NCI-H510A treated with DMSO at 0.1 percent for 48 hours (cell line): ENCODE data around the gene FHL2.

Experiments
- DNase-seq: peaks from one replicate; lab custom pipeline; 2025; lab: John Stamatoyannopoulos, UW

FHL2 gene

DNA sequence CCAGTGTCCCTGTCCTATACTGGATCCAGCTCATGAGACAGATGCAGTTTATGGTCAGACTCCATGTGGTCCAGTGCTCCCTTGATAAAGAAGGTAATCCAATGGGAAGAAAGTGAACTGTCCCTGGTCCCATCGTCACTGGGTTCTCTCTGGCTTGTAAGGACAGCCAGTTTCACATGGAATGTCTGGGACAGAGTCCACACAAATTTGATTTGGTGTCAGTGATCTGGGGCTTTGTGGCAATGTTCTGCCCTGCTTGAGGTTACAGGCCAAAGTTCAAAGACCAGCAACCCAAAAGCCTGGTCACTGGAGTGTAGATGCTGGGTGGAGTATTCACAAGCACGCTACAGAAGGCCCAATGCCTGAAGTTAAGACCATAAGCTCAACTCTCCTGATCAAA, 22.2 kb upstream of the FHL2 start:
- no peak for DNase-seq

GRCh38 chr2:105418522-105418921, 19.7 kb upstream of the FHL2 start:
- DNase-seq, result no peak

DNA sequence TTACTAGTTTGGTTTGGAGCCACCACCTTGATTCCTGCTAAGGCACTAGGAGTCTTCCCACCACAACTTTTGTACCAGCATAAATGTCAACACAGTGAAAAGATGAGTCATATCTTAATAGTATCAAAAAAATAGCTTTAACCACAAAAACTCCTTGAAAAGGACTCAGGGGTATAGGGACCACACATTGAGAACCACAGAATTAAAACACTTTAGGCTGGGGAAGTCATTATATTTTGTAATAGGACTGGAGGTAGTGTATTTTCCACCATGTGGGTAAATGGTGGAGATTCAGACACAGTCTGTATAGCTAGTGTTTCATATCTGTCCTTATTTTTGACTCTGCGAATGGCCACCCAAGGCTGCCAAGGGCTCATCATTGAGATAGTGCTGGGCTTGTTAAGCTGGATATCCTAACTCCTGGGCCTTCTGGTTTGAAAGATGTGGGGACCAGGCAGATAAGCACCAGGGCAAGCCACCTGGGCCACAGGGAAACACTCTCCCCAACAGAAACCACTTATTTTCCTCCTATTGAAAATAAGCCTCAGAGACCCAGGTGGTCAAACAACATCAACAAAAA, 19.1 kb upstream of the FHL2 start:
- DNase-seq, result no peak

DNA sequence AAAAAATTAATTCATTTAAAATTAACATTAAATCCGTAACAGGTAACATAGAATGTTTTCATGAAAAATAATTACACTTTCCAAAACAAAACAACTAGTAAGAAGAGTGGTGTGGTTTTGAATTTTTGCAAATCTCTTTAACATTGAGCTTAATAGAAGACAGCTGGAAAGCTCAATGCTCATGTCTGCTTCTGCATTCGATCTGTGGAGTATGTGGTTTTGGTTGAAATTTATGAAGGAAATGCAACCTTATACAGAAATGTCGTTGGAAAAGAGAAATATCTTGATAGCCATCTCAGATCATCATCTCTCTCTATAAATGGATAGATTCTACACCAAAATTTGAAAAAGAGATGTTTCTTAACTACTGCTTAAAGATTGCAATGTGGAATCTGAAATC, 17.3 kb upstream of the FHL2 start:
- DNase-seq, result no peak

DNA sequence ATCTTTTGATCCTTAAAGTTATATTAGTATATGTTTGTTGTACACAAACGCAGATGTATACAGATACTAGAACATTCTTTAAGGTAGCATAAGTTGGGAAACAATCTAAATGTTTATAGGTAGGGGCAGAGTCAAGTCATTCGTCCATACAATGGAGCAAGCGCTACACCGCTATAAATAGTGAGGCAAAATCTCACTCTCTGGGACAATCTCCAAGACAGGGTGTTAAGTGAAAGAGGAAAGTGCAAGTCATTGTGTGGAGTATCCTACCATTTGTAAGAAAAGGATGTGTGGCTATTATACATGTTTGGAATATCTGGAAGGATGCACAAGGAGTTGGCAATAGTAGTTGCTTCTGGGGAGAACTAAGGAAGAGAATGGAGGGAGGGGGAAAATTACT, 16.2 kb upstream of the FHL2 start:
- no peak for DNase-seq

DNA sequence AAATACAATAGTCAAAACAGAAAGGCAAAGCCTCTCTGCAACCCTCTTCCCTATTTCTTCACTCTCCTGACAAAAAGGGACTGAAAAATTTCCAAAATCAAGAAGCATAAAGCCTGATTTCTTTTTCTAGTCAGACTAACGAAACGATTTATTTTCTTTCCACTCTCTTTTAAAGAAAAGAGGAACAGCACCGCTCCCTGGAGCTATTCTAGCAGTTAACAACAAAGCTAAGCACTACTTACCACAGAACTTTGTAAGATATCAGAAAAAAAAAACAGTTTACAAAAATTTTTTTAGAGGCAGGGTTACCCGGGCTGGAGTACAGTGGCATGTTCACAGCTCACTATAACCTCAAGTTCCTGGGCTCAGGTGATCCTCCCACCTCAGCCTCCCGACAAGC, 14.4 kb upstream of the FHL2 start:
- DNase-seq, result no peak

DNA sequence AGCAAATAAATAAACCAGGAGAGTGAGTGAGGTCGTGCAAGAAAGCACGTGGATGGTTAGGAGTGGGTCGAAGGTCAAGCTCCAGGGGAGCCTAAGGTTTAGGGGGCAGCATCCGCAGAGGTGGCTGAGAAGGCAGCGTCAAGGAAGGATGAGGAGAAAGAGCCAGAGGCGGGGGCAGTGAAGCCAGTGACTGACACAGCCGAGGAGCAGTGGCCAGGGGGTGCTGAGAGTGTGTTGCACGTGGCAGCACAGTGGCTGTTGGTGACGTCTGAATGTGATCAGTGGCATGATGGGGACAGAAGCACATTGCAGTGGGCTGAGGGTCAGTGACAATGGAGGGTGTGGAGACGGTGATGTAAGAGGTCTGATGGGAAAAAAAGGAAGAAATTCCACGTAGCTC, 13.7 kb upstream of the FHL2 start:
- DNase-seq, result no peak

DNA sequence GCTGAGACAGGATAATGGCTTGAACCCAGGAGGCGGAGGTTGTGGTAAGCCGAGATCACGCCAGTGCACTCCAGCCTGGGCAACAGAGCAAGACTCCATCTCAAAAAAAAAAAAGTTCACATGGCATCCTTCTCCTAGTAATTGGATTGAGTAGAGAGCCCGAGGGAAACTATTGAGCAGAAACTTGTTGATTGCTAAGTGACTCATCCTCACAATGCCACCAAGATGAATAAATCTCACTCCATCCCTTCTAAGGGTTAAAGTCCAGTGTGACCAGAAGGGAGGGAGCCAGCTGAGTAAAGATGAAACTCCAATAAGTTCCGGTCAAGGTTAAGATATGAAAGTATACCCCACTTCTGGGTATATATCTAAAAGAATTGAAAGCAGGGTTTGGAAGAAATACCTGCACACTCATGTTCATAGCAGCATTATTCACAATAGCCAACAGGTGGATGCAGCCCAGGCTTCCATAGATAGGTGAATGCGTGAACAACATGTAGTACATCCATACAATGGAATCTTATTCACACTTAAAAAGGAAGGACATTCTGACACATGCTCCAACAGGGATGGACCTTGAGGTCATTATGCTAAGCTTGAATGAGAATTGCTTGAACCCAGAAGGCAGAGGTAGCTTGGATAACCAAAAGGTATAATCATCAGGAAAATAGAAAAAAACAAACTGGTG, 13.0 kb upstream of the FHL2 start:
- DNase-seq, result no peak

GRCh38 chr2:105410554-105410953, 11.7 kb upstream of the FHL2 start:
- no peak for DNase-seq

GRCh38 chr2:105409717-105410116, 10.9 kb upstream of the FHL2 start:
- no peak for DNase-seq

DNA sequence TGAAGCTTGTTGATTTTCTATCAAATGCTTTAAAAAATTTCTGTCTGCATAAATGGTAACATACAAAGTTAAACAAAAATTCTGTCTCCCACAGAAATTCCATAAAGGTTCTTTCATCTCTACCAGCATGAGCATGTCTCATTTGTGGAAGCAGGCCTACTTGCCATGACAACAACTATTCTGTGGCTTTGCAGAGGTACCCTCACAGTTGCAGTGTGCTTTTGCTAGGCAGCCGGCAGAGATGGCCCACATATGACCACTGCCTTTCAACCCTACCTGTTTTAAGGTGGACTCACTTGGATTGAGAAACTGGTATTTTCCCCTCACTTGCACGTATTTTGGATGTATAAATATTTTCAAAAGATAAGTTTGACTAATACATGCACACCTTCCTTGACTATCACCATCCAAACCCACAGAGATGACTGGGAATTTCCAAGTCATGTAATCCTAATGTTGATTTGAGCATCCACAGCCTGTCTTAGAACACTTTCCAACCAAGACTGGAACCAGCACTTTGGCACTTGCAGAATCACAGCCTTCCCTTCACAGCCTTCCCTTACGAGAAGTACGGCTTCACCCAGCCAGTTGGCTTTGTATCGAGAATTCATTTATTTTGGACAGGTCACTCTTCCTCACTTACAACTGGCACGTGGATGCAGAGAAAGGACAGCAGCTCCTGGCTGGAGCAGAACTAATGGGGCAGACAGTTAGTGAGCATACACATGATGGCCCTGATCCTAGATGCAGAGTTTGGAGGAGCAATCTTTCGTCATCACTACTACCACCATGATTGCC, 9.3 kb upstream of the FHL2 start:
- no peak for DNase-seq

- DNase-seq, result no peak
Measured at GRCh38 chr2:105406221-105406620, 7.4 kb upstream of the FHL2 start.

GRCh38 chr2:105405291-105405690, 6.4 kb upstream of the FHL2 start:
- no peak for DNase-seq

GRCh38 chr2:105404736-105405135, 5.9 kb upstream of the FHL2 start:
- DNase-seq, result no peak

GRCh38 chr2:105403783-105404698, 5.2 kb upstream of the FHL2 start:
- peak; percentile 25 for DNase-seq

GRCh38 chr2:105403241-105403782, 4.5 kb upstream of the FHL2 start:
- no peak for DNase-seq

GRCh38 chr2:105402809-105403208, 4.0 kb upstream of the FHL2 start:
- no peak for DNase-seq

GRCh38 chr2:105401867-105402266, 3.0 kb upstream of the FHL2 start:
- no peak for DNase-seq

DNA sequence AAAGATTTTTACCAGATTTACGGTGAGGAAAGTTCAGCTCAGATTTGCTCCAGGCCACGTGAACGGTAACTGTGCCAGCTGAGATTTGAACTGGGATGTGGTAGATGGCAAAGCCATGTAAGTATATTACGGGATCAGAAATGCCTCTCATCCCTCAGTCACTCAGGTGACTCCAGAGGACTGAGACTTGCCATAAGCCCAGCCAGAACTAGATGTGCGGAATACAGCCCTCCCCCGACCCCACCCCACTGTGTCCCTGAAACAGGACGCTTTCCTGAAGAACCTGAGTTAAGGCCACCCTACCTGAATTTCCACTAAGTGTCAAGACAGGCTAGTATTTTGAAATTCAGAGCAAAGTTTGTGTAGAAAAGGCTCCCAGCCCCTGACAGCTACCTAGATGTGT, 1.3 kb upstream of the FHL2 start:
- DNase-seq, result no peak

DNA sequence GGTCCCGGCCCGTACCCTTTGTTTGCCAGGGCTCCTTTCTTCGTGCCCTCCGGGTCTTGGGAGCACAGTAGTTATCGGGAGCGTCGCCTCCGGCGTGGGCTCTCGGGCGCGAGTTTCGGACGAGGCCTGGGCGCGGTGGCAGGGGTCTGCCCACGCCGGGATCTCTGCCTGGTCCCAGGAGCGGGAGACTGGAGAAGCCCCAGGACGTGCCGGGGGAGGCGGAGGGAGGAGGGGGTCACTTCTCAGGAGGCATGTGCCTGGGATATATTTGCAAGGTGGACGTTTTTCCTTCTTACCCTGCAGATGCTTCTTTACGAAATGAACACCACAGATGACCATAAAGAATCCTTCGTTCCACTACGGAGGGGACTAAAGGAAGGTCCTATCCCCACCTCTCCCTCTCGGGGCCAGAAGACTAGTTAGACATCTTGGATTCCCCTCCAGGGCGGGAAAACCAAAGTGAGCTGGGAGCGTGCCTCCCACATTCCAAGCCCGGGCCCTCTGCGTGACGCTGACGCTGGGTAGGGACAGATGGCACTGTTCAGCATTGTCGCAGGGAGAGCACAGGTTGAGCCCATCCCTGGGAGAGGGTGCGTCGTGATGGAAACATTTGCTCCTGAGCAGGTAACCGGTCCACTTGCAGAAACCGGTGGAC, 483 bp upstream of the FHL2 start:
- no peak for DNase-seq

GRCh38 chr2:105397953-105398335, 907 bp downstream of the FHL2 start:
- DNase-seq, result peak; percentile 6
